ENCODE results near the gene PANK1.

Gene PANK1

DNA sequence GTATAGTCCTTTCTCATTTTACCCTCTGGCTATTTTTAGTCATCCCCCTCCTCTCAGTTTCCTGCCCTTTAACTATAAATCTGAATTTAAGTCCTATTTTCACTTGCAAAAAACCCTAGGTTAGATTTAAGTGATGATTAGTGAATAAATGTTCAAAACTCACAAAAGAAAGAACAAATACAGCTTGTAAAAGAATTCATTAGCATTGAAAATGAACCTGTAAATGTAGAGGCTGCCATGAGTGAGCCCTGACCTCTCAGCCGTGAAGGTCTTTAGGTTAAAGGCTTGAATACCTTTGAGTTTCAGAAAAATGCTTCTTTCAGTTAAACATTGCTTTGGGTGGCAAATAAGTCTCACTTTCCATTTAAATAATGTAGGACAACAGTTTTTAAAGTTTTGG lies 107.7 kb downstream of the PANK1 start:
- no peaks in the 10 kb centered on the region for H3K36me3 ChIP-seq (replicated peaks; ENCODE audit: low read depth, low read length)
- TF ChIP-seq, protein P1, sequence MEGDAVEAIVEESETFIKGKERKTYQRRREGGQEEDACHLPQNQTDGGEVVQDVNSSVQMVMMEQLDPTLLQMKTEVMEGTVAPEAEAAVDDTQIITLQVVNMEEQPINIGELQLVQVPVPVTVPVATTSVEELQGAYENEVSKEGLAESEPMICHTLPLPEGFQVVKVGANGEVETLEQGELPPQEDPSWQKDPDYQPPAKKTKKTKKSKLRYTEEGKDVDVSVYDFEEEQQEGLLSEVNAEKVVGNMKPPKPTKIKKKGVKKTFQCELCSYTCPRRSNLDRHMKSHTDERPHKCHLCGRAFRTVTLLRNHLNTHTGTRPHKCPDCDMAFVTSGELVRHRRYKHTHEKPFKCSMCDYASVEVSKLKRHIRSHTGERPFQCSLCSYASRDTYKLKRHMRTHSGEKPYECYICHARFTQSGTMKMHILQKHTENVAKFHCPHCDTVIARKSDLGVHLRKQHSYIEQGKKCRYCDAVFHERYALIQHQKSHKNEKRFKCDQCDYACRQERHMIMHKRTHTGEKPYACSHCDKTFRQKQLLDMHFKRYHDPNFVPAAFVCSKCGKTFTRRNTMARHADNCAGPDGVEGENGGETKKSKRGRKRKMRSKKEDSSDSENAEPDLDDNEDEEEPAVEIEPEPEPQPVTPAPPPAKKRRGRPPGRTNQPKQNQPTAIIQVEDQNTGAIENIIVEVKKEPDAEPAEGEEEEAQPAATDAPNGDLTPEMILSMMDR (IDR thresholded peaks at IDR 0.05; ENCODE audit: low read depth, low read length), result no peak
- TF ChIP-seq EZH2phosphoT487 (IDR thresholded peaks at IDR 0.05; ENCODE audit: low read depth), result no peak
- no peak overlapping the region for H3K27ac ChIP-seq (ENCODE audit: low read length)
- H3K4me2 ChIP-seq (ENCODE audit: low read length), result no peak overlapping the region
- no peaks in the 10 kb centered on the region for H3K27me3 ChIP-seq (ENCODE audit: low read depth, low read length)
- H3K4me1 ChIP-seq (ENCODE audit: low read length), result no peaks in the 10 kb centered on the region
- no peaks in the 10 kb centered on the region for H4K20me1 ChIP-seq (ENCODE audit: insufficient read depth, low read length)
- H3K79me2 ChIP-seq (ENCODE audit: low read length), result no peaks in the 10 kb centered on the region
- no peak overlapping the region for H3K9ac ChIP-seq (ENCODE audit: low read length)
- no peak overlapping the region for H2AFZ ChIP-seq (ENCODE audit: low read depth, low read length)
- H3K9me3 ChIP-seq (ENCODE audit: insufficient read depth, low read length), result no peaks in the 10 kb centered on the region
- no peak overlapping the region for H3K4me3 ChIP-seq (ENCODE audit: low read length)

DNA sequence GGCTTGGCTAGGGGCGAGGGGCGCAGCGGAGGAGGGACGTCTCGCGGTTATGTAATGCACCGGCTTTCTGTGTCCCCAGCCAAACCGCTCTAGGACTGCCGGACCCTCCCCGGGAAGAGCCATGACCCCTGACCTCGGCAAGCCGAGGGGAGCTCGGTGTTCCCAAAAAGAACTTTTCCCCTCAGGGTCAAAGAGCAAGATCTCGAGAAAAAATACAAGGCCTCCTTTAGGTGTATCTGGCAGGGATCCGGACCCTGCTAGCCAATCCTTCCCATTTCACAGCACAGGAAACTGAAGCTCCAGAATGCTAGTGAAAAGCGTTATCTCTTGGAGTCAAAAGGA lies 109.1 kb downstream of the PANK1 start:
- Histone ChIP-seq H3K36me3 (replicated peaks; ENCODE audit: low read depth, low read length) (no peaks in the 10 kb centered on the region), H3K4me3 (ENCODE audit: low read length) (no peak overlapping the region), H3K4me2 (ENCODE audit: low read length) (no peak overlapping the region), H4K20me1 (ENCODE audit: insufficient read depth, low read length) (no peaks in the 10 kb centered on the region), H2AFZ (ENCODE audit: low read depth, low read length) (no peak overlapping the region), H3K79me2 (ENCODE audit: low read length) (no peaks in the 10 kb centered on the region), H3K9ac (ENCODE audit: low read length) (no peak overlapping the region), H3K27me3 (ENCODE audit: low read depth, low read length) (no peaks in the 10 kb centered on the region), H3K9me3 (ENCODE audit: insufficient read depth, low read length) (no peaks in the 10 kb centered on the region), H3K4me1 (ENCODE audit: low read length) (no peaks in the 10 kb centered on the region), H3K27ac (ENCODE audit: low read length) (no peak overlapping the region)
- no peak for TF ChIP-seq EZH2phosphoT487 (IDR thresholded peaks at IDR 0.05; ENCODE audit: low read depth)
- TF ChIP-seq, protein P1 (IDR thresholded peaks at IDR 0.05; ENCODE audit: low read depth, low read length), result no peak

DNA sequence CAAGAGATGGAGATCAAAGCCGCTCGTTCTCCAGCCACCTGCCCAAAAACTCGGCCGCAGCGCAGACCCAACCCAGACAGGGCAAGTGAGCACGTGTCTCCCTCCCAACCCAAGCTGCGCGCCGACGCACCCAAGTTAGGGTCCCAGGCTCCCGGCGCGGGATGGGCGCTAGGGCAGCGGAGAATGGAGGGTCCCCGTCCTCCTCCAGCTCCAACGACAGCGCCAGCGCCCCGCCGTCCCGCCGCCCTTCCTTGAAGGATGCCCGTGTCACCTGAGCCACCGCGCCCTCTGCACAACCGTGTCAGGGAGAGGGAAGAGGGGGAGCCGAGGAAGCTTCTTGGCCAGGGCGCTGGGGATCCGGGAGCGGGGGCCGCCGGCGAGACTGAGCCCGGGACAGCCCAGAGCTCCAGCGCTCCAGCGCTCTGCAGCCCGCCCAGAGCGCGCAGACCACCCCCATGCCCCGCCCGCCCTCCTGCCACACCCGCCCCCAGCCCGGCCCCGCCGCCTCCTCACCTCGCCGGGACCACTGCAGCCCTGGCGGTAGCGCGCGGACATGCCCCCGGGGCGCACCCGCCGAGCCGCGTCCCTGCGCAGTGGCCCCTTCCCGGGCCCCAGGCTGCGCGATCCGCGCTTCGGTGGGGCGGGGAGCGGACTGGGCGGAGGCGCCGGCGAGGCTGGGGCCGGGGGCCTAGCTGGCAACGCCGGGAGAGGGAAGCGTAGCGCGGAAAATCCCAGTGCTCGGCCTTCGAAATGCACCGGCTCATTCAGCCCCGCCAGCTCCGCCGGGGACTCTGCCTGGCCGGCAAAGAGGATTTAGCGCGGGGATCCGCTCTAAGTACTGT lies 109.7 kb downstream of the PANK1 start, which contains the start of gene SLC16A12:
Gene SLC16A12 (minus strand): TSS at position 424 of the 842 bp plus-strand sequence. CDS start 73,016 bp downstream, outside the sequence.
- Histone ChIP-seq H3K9me3 (ENCODE audit: insufficient read depth, low read length) (no peaks in the 10 kb centered on the region), H2AFZ (ENCODE audit: low read depth, low read length) (no peak within 1 kb of the TSS), H3K4me2 (ENCODE audit: low read length) (no peak within 1 kb of the TSS), H4K20me1 (ENCODE audit: insufficient read depth, low read length) (no peaks in the 10 kb centered on the region), H3K27ac (ENCODE audit: low read length) (no peak within 1 kb of the TSS), H3K36me3 (replicated peaks; ENCODE audit: low read depth, low read length) (no peaks in the 10 kb centered on the region), H3K79me2 (ENCODE audit: low read length) (no peaks in the 10 kb centered on the region), H3K4me1 (ENCODE audit: low read length) (no peaks in the 10 kb centered on the region), H3K4me3 (ENCODE audit: low read length) (no peak within 1 kb of the TSS), H3K9ac (ENCODE audit: low read length) (no peak within 1 kb of the TSS), H3K27me3 (ENCODE audit: low read depth, low read length) (no peaks in the 10 kb centered on the region)
- TF ChIP-seq EZH2phosphoT487 (IDR thresholded peaks at IDR 0.05; ENCODE audit: low read depth), result no peak
- TF ChIP-seq, protein P1 (IDR thresholded peaks at IDR 0.05; ENCODE audit: low read depth, low read length), result no peak

DNA sequence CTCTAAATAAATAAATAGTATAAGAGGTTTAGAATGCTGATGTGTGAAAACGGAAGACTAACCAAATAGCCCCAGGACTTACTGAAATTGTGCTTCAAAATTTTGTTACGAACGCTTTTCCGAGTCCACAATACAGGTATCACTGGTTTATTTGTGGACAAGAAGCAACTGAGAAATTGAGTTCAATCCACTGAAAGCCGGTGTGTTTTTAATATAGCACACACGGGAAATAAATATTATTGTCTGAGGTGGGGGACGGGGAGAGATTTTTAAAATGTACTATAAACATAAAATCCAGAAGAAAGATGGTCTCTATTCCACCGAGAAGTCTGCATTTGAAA lies 110.2 kb downstream of the PANK1 start:
- Histone ChIP-seq H3K27me3 (ENCODE audit: low read depth, low read length) (no peaks in the 10 kb centered on the region), H3K4me3 (ENCODE audit: low read length) (no peak overlapping the region), H3K4me2 (ENCODE audit: low read length) (no peak overlapping the region), H3K36me3 (replicated peaks; ENCODE audit: low read depth, low read length) (no peaks in the 10 kb centered on the region), H3K9ac (ENCODE audit: low read length) (no peak overlapping the region), H3K27ac (ENCODE audit: low read length) (no peak overlapping the region), H3K9me3 (ENCODE audit: insufficient read depth, low read length) (no peaks in the 10 kb centered on the region), H3K4me1 (ENCODE audit: low read length) (no peaks in the 10 kb centered on the region), H3K79me2 (ENCODE audit: low read length) (no peaks in the 10 kb centered on the region), H2AFZ (ENCODE audit: low read depth, low read length) (no peak overlapping the region), H4K20me1 (ENCODE audit: insufficient read depth, low read length) (no peaks in the 10 kb centered on the region)
- TF ChIP-seq EZH2phosphoT487 (IDR thresholded peaks at IDR 0.05; ENCODE audit: low read depth), result no peak
- TF ChIP-seq, protein P1 (IDR thresholded peaks at IDR 0.05; ENCODE audit: low read depth, low read length), result no peak
